Measurements from ENCODE around the gene REC8. TPM values are rescaled to one million over a fixed set of nuclear protein-coding genes. Genes with fewer than 3 reads are reported as not detected.

The REC8 gene
- total RNA-seq, 1 experiment from 2014 or later, result 6.5 TPM

DNA sequence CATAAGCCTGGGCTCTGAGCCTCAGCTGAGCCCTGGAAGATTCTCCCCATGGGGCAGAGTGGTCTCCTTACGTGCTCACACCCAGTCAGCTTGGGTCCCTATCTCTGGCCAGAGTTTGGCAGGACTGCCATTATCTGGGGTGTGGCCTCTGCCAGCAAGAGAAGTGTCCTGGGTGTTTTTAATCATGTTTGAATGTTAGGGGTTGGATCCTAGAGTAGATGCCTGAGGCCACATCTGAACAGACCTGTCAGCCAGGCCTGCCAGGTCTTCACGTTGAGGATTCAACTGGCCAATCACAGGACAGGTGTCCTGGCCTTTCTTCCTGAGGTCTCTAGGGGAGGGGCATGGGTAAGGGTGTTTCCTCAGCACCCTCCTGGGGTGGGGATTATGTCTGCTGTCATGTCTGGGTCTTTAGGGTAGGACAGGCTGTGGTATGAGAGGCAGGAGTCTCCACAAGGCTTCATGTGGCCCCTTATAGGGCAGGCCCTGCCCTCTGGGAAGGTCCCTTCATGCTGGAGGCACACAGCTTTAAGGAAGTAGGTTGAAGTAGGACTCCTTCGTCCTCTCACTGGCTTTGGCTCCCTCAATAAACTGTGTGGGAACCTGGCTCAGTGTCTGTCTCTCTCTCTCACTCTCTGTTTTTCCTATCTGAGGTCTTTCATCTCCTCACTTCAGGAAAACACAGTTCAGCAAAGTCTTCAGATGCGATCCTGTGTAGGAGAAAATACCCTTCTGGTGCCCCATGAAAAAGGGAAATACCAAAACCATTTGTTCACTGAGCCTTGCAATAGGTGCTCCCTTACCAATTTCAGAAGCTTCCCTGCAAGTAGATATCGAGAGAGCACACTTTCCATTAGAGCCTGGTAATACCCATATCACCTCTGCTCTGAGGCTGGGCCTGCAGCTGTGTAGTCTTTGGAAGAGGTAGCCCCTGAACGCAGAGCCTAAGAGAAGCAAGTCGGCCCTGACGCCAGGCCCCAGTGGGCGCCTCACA is 48.2 kb upstream of the REC8 start:
- no peak overlapping the region for H3K27ac ChIP-seq
- intact Hi-C loops (cut with micrococcal nuclease; ENCODE audit: unreplicated experiment), result no loop called here
- no peaks in the 10 kb centered on the region for H3K9me2 ChIP-seq (ENCODE audit: insufficient read depth)
- H4K20me1 ChIP-seq (ENCODE audit: insufficient read depth), result no peaks in the 10 kb centered on the region
- BruUV-seq (replicated peaks), result no TSS peak
- no peak for TF ChIP-seq EZH2 (IDR thresholded peaks at IDR 0.05; ENCODE audit: low read depth)
- TF ChIP-seq CTCF (conservative IDR thresholded peaks at IDR 0.05), result no peak
- no peaks in the 10 kb centered on the region for H3K4me1 ChIP-seq (replicated peaks; ENCODE audit: insufficient read depth)
- no peak overlapping the region for H2AFZ ChIP-seq
- ChIA-PET POLR2A (ENCODE audit: unreplicated experiment) (no interaction called here), CTCF (no interaction called here)
- H3K4me3 ChIP-seq, result no peak overlapping the region
- no peaks in the 10 kb centered on the region for H3K9me3 ChIP-seq (ENCODE audit: insufficient read depth, low read depth)
- H3K27me3 ChIP-seq (ENCODE audit: insufficient read depth, low read depth), result no peaks in the 10 kb centered on the region
- H3K79me2 ChIP-seq (ENCODE audit: low read depth), result no peaks in the 10 kb centered on the region
- no peaks in the 10 kb centered on the region for H3K36me3 ChIP-seq (ENCODE audit: low read depth)
- no peak overlapping the region for H3K4me2 ChIP-seq
- no peaks in the 10 kb centered on the region for H3F3A ChIP-seq (ENCODE audit: insufficient read depth, low read depth)
- no peak for DNase-seq

GRCh38 chr14:24126939-24127338 is 44.9 kb upstream of the REC8 start:
- Histone ChIP-seq H4K20me1 (ENCODE audit: insufficient read depth) (no peaks in the 10 kb centered on the region), H3K79me2 (ENCODE audit: low read depth) (no peaks in the 10 kb centered on the region), H3K36me3 (ENCODE audit: low read depth) (no peaks in the 10 kb centered on the region), H3F3A (ENCODE audit: insufficient read depth, low read depth) (no peaks in the 10 kb centered on the region), H3K9me2 (ENCODE audit: insufficient read depth) (no peaks in the 10 kb centered on the region), H3K27ac (no peak overlapping the region), H3K4me3 (no peak overlapping the region), H3K9me3 (ENCODE audit: insufficient read depth, low read depth) (no peaks in the 10 kb centered on the region), H3K4me2 (no peak overlapping the region), H2AFZ (no peak overlapping the region), H3K4me1 (replicated peaks; ENCODE audit: insufficient read depth) (no peaks in the 10 kb centered on the region), H3K27me3 (ENCODE audit: insufficient read depth, low read depth) (no peaks in the 10 kb centered on the region)
- POLR2A ChIA-PET (ENCODE audit: unreplicated experiment), result interaction anchor here (0.6 kb wide), 1 partner anchor 34 kb away, joined by 5 read pairs; the partner anchor contains the start of gene IRF9
- intact Hi-C loops (cut with micrococcal nuclease; ENCODE audit: unreplicated experiment), result no loop called here
- DNase-seq, result no peak
- BruUV-seq (replicated peaks), result no TSS peak
- TF ChIP-seq EZH2 (IDR thresholded peaks at IDR 0.05; ENCODE audit: low read depth) (no peak), CTCF (conservative IDR thresholded peaks at IDR 0.05) (no peak)
- CTCF ChIA-PET, result no interaction called here

GRCh38 chr14:24127673-24128072 is 44.2 kb upstream of the REC8 start:
- Histone ChIP-seq H3F3A (ENCODE audit: insufficient read depth, low read depth) (no peaks in the 10 kb centered on the region), H3K36me3 (ENCODE audit: low read depth) (no peaks in the 10 kb centered on the region), H3K4me1 (replicated peaks; ENCODE audit: insufficient read depth) (no peaks in the 10 kb centered on the region), H4K20me1 (ENCODE audit: insufficient read depth) (no peaks in the 10 kb centered on the region), H3K27ac (no peak overlapping the region), H3K9me3 (ENCODE audit: insufficient read depth, low read depth) (no peaks in the 10 kb centered on the region), H3K9me2 (ENCODE audit: insufficient read depth) (no peaks in the 10 kb centered on the region), H3K27me3 (ENCODE audit: insufficient read depth, low read depth) (no peaks in the 10 kb centered on the region), H3K4me2 (no peak overlapping the region), H3K79me2 (ENCODE audit: low read depth) (no peaks in the 10 kb centered on the region), H3K4me3 (no peak overlapping the region), H2AFZ (no peak overlapping the region)
- ChIA-PET POLR2A (ENCODE audit: unreplicated experiment) (no interaction called here), CTCF (no interaction called here)
- intact Hi-C loops (cut with micrococcal nuclease; ENCODE audit: unreplicated experiment), result no loop called here
- DNase-seq, result no peak
- TF ChIP-seq CTCF (conservative IDR thresholded peaks at IDR 0.05), result no peak
- no peak for TF ChIP-seq EZH2 (IDR thresholded peaks at IDR 0.05; ENCODE audit: low read depth)
- no TSS peak for BruUV-seq (replicated peaks)
